Hematopoietic multipotent progenitor cell treated with erythropoietin and hydrocortisone succinate and interleukin-3 and kit ligand, for 4 days (in vitro differentiated cells): Measurements from ENCODE around the gene C2CD3.

Source experiments
- DNase-seq: peaks from one replicate; pipeline ENCODE4 v3.0.0-alpha.2; 2015

C2CD3 gene, protein sequence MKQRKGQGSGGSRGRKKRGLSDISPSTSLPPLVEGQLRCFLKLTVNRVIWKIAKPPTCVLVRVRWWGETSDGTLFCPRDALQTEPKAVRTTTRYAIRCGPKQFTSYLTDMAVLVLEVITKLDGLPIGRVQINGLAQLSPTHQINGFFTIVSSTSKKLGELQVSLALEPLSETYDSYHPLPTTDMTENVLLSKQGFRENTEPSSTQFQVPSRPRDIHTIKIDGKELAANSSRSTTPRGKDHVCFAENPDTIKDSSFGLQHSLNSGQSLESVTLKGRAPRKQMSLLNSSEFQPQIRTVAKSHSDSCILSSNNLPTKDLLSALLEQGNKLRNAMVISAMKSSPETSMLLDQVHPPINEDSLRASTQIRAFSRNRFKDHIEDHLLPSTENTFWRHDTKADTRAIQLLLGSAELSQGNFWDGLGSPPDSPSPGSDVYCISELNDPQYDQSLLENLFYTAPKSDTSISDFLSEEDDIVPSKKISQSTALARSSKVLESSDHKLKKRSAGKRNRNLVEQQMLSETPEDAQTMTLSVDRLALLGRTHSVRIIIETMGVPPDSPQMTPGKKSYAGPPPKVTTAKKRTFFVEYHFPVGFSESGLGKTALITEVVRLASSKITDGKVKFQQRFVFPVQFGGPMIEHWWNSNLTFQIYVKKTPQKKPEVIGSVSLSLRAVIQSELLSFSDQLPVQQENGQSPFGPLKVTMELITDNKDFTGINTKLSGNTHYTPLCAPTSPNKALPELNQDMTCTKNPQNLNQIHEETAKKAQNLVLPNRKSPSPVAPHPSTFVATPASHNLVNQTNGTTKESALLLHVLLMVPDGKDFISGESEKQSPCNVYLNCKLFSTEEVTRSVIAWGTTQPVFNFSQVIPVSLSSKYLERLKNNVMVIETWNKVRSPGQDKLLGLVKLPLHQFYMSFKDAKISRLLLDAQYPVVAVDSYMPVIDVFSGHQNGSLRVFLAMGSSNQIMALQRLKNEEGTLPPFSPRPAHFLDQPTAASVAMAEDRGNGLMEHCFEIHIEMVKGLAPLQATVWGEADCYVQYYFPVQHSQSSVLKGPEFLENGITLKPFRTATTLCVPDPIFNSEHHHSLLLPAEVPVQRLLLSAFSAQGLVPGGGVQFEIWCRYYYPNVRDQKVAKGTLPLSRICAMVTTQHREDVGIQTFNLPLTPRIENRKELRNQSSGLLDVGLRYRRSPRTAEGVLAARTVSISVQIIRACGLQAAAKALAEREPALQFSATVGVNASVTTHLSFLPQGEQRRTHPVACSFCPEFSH (N-terminal part only)

DNA sequence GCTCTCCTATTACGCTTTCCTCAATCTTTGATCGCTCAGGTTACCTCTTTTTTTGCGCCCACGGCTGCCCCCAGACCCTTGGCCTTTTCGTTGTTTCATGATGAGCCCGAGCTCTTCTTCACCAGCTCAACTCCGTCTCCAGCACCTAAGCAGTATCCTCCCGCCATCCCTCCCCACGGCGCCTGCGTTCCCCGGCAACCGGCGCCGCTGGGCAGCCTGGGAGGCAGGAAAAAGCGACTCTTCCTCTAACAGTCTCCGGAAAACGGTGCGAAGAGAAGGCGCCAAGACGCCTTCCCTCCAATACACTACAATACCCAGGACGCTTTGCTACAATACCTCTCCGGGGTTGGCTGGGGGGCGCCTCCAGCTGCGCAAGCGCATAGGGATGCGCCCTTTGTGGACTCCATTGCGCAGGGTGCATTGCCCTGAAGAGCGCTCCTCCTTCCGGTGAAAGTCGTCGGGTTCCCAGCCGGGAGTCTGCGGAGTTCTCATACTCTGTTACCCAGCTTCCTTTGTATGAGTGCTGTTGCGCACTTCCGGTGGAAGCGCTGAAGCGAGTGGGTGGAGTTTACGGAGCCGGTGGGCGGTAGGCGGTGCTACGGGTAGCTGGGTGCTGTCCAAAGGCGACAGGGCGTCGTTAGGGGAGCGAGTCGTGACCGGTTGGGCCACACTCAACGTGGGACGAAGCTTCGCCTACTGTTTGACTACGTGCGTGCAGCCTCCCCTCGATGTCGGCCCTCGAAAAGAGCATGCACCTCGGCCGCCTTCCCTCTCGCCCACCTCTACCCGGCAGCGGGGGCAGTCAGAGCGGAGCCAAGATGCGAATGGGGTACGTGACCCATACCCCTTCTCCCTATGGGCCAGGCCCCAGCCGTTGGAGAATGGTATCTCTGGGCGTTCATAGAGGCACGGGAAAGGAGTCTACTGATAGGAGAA, at the start of gene C2CD3, which contains the start of gene PPME1:
C2CD3 (minus strand) TSS at position 309 of the 936 bp plus-strand sequence; CDS start at position 99, 210 bp downstream.
PPME1 (plus strand) TSS at position 596 of the 936 bp plus-strand sequence; CDS start at position 729, 133 bp downstream.
- DNase-seq: peak; percentile 100

DNA sequence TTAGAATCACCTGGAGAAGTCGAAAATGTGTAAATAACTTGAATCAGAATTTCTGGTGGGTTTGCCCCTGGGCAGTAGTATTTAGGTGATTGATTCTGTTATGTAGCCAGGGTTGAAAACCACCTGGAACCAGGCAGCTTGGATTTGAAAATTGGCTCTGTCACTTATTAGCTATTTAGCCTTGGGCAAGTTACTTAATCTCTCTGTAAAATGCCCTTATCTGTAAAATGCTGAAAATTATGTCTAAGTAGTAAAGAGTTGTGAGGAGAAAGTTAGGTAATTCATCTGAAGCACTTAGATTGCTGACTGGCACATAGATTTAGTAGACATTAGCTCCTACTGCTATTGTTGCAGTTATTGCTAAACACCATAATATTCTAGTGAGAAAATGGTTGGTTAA, 49.6 kb upstream of the C2CD3 start:
- DNase-seq: no peak

DNA sequence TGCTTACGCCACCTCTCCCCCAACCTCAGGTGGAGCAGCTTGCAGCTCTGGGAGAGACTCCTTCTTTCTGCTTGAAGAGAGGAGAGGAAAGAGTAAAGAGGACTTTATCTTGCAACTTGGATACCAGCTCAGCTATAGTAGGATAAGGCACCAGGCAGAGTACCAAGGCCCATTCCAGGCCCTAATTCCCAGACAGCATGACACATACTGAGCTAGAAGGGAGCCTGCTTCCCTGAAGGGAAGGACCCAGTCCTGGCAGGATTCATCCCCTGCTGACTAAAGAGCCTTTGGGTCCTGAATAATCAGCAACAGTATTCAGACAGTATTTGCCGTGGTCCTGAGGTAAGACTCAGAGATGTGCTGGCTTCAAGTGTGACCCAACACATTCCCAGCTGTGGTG, 41.7 kb upstream of the C2CD3 start:
- DNase-seq: no peak

- DNase-seq: no peak
Measured at GRCh38 chr11:74208507-74208906, 37.7 kb upstream of the C2CD3 start.

- DNase-seq: peak; percentile 4
Measured at GRCh38 chr11:74206746-74207145, 35.9 kb upstream of the C2CD3 start.

- peak; percentile 58 for DNase-seq
Measured at GRCh38 chr11:74205181-74205580, 34.4 kb upstream of the C2CD3 start.

DNA sequence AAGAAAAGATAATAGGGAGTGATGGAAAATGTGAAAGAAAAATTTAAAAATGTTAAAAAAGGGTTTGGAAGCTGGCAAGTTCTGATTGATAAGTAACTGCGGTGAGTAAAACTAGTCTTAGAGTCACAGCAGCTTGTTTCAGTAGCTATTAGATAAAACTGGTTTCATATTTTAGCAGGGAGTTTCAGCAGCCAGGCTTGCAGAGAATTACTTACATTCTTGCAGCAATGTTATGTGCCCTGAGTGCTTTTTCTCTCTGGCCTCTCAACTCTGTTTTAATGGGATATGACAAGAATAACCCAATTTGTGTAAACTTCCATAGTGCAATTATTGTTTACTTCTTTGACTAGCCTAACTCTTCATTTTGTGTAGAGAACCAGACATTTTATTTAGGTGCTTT, 33.9 kb upstream of the C2CD3 start:
- DNase-seq: no peak

DNA sequence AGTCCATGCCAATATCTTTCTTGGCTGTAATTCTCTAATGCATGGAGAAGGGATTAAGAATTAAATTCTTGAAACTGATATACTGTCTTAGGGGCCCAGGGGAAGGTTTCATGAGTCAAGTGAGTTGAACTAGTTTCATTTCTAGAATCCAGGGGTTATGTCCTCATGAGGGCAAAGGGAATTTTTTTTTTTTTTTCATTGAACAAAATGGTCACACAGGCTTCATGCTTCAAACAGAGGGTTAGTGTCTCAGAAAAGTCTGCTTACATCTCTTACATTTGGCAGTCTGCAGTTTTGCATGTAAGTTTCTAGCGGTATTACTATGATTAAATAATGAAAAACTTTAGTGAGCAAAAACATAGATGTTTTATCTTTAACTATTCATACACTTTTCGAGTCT, 33.2 kb upstream of the C2CD3 start:
- DNase-seq: no peak

DNA sequence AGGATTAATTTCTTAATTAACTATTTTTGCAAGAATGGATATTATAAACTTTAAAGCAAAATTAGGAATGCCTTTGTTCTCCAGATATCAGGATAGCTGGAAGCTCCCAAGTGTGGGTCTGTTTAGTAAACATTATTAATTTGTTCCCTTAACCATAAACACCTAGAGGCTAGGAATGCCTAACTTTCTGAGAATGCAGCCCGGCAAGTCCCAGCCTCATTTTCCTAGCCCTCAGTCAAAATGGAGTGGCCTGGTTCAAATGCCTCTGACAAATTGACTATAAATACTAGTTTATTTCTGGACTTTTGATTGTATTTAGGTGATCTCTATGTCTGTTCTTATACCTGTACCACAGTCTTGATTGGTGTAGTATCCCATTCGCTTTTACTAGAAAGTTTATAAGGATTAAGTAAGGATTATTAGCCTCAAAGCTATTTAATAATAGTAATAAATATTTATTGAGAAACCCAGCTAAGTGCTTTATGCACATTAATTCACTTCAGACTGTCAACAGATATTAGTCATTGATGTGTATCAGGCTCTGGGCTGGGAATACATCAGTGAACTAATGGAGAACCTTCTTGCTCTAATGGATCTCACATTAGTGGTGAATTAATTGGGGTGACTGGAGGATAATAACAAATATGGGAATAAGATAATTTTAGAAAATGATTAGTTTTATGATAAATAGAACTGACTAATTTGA, 26.1 kb upstream of the C2CD3 start:
- DNase-seq: no peak

DNA sequence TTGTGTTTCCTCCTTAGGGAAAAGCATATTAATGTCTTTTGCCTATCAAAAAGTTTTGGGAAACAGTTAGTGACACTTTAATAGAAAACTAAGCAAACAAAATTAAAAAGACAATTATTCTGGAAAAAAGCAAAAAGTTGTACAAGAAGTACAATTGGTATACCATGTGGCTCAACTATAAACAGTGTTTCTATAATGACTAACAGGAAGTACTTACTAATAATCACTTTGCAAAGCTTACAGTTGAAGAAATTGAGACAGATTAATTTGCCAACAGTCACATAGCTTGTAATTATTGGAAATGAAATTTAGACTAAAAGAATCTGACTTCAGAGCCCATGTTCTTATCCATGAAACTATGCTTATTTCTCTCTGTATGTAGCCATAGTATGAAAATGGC, 25.0 kb upstream of the C2CD3 start:
- DNase-seq: no peak

- no peak for DNase-seq
Measured at GRCh38 chr11:74185695-74186094, 14.9 kb upstream of the C2CD3 start.

GRCh38 chr11:74185285-74185684, 14.5 kb upstream of the C2CD3 start:
- no peak for DNase-seq

DNA sequence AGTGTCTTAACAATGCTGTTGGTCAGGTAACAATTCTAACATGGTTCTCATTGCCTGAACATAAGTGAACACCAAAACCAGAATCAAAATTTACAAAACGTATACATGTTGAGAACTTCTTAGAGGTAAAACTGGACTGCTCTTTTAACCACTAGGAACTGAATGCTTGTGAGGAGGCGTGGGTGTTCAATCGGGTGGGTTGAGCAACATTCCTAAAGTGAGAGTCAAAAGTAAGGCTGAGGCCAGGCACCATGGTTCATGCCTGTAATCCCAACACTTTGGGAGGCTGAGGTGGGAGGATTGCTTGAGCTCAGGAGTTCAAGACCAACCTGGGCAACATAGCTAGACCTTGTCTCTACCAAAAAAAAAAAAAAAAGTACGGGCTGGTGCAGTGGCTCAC, 11.8 kb upstream of the C2CD3 start:
- no peak for DNase-seq

- DNase-seq: peak; percentile 49
Measured at GRCh38 chr11:74179234-74180052, 8.6 kb upstream of the C2CD3 start.

DNA sequence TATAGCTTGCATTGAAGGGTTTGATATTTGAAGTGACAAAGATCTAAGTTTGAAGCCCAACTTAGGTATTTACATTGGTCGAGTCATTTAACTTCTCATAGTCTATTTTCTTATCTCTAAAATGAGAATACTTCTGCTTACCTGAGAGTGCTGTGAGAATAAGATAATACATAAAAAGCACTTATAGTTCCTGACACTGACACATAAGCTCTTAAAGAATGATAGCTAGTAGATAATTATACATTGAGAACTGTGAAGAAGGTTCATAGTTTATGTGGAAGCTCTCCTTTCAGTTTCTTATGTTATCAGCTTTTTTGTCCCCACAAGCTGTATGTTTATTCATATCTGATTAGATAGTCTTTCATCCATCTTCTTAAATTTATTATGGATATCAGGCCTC, 5.1 kb upstream of the C2CD3 start:
- DNase-seq: peak; percentile 31

DNA sequence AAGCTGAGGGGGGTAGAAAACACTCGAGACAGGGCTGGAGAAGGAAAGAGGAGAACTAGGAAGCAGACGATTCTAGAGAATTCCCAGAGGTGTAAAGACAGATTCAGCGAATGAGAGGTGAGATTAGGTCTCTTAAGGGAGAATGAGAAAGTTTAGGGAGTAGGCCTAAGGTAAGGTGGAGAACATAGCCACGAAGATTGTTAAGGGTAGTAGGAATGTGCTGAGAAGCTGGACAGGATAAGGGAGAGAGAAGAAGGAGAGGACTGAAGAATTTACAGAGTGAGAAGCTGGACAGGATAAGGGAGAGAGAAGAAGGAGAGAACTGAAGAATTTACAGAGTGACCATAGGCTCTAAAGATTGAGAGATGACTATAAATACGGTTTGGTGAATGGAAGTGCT, 1.2 kb upstream of the C2CD3 start:
- no peak for DNase-seq

- DNase-seq: no peak
Measured at GRCh38 chr11:74171630-74171968, 797 bp upstream of the C2CD3 start.

GRCh38 chr11:74169738-74170458, 904 bp downstream of the C2CD3 start:
- peak; percentile 8 for DNase-seq

DNA sequence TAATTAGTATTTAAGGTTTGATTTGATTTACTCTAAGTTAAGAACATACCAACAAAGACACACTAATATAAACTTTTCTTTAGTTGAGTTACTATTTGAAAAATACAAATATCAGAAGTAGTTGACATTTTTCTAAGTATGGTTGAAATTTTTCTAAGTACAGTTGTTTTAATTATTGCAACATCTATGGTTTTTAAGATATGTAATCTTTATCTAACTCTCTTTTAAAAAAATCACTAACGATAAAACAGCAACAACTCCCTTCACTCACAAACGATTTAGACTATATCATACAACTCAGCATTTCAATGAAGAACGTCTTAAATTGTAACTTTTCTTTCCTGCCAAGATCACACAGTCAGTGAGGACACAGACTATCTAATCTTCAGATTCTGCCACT, 2.0 kb downstream of the C2CD3 start:
- no peak for DNase-seq
